GM12865 (cell line): ENCODE measurements around the gene DLG2.

Experiments used
- DNase-seq: peaks from one replicate; pipeline ENCODE4 v3.0.0; 2010; ENCODE audit warnings: low read depth
- H3K4me3 ChIP-seq: 2 replicates; pipeline ENCODE4 v1.5.1; 2011; ENCODE audit warnings: mild to moderate bottlenecking, low read depth, low read length, control low read depth
- CTCF ChIP-seq: IDR thresholded peaks from 2 replicates; pipeline ENCODE4 v1.5.1; 2011; ENCODE audit warnings: low read length, control low read depth, low read depth, inconsistent platforms; ENCODE audit not compliant: insufficient read depth; ENCODE audit errors: missing control alignments

Gene DLG2

GRCh38 chr11:84870486-84870885, 756.7 kb downstream of the DLG2 start:
- no peak for TF ChIP-seq CTCF
- no peak overlapping the region for H3K4me3 ChIP-seq
- no peak for DNase-seq

- DNase-seq, result no peak
- no peak for TF ChIP-seq CTCF
- no peak overlapping the region for H3K4me3 ChIP-seq
These were observed 760.2 kb downstream of the DLG2 start for GRCh38 chr11:84866922-84867321.

DNA sequence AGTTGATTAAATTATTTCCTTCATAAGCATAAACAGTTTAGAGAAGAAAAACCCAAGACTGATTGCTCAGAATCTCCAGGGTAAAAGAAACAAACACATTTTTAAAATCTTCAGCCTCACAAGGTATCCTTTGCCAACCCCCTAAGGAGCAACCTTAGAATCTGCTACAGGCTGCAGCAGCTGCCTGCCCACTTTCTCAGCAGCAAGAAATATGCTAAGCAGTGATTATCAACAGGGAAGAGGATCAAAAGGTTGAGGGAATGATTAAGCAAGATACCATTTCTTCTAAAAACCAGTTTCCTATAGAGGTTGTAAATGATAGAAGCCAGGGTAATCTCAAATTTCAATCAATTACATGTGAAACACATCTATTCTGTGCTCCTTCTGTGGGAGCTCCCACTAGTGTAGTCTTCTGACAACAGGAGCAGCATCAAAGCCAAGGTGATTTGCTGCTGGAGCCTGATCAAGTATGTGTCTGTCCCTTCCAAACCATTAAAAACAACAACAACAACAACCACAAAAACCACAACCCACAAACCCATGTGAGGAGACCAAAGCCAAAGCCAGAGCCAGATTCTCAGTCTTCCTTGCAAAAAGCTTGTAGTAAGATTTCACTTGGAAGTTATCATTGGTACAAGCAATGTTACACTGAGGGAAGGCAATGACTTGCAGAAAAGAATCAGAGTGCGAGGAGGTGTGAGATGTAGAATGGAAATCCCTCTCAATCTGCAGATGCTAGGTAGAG, 761.2 kb downstream of the DLG2 start:
- H3K4me3 ChIP-seq, result no peak overlapping the region
- TF ChIP-seq CTCF, result no peak
- no peak for DNase-seq

DNA sequence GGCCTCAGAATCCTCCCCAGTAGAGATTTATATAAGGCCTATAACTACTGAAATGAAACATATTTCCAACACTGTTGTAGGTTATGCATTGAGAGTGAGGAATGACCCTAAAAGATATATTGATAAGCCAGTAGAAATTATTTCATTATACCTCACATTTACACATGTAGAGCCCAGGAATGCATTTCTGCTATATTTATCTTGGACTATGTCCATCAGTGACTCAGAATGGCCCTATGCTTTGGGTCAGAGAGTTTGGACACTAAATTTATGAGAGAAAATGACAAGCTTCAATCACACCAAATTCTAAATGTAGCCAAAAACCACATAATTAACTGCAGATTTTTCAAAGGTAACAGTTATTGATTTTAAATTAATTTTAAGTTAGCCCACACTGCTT, 761.9 kb downstream of the DLG2 start:
- no peak overlapping the region for H3K4me3 ChIP-seq
- TF ChIP-seq CTCF, result no peak
- DNase-seq, result no peak

- no peak for TF ChIP-seq CTCF
- H3K4me3 ChIP-seq, result no peak overlapping the region
- DNase-seq, result no peak
These were observed 769.4 kb downstream of the DLG2 start for GRCh38 chr11:84857746-84858145.

DNA sequence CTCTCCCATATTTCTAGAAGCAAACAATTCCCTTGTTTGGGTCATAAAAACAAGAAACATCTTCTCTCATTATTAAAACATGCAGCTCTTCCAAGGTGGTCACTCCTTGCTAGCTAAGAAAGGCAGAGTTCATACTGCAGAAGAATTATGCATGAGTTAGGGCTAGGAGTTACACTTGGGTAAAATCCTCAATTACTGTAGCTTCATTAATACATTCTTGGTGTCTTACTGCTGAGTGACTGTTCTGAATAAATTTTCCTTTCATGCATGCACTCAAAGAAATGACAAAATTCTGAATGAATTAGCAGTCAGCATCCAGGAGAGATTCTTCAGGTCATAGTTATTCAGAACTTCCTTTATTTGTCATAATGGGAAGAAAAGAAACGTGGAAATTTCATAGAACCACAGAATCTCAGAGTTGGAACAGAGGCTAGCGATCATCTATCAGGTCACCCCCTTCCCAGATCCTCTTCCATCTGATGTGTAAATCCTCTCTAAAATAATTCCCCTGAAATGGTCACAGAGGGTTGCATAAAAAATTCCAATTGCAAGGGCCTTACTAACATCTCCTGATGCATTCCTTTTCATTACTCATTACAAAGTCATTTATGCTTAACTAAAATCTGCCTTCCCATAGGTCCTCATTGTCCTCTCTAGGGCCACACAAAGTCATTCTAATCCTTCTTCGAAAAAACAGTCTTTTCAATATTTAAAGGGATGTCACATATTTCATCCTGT, 771.5 kb downstream of the DLG2 start:
- no peak overlapping the region for H3K4me3 ChIP-seq
- DNase-seq, result no peak
- TF ChIP-seq CTCF, result no peak
